ENCODE results near the gene NPAS3.

Gene NPAS3

DNA sequence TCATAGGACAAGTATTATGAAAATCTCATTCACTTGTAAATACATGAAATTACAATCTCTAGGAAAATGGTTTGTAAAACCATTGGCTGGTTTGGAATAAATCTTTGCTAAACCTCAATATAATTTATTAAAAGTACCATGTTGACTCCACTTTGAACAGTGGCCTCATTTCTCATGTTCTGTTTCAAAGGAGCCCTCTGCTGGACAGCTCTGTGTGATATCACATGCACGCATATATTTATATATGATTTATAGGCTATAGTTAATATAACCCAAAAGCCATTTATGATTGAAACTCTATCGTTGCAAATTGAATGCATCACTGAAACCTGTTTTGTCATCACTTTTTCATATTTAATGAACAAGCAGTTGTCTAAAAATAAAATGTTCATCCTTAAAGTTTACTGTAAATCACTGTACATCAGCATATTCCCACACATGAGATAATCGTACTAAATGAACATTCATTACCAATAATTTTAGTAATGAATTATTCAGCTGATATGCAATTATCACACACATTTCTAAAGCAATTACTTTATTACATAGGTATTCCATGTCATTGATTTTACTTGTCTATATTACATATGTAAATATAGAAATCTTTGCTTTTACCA is 493.8 kb downstream of the NPAS3 start:
- DNase-seq (ENCODE audit: low read depth, low spot score), result peak; percentile 65

DNA sequence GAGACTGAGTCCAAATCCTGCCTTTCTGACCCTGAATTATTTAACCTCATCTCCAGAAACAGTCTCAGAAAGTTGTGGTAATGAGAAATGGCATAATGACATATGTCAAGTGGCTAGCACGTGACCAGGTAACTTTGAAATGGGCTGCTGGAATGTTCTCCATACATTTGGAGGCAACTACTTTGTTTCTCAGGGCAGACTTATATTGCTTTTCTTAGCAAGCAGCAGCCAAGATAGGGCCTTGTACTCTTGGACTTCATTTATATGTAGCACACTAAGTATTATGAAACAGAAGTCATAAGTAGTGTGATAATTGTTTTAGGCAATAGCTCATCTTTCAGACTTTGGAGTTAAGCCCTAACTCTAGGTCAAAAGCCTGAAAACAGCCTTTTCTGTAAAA is 494.7 kb downstream of the NPAS3 start:
- DNase-seq (ENCODE audit: low read depth, low spot score), result no peak

DNA sequence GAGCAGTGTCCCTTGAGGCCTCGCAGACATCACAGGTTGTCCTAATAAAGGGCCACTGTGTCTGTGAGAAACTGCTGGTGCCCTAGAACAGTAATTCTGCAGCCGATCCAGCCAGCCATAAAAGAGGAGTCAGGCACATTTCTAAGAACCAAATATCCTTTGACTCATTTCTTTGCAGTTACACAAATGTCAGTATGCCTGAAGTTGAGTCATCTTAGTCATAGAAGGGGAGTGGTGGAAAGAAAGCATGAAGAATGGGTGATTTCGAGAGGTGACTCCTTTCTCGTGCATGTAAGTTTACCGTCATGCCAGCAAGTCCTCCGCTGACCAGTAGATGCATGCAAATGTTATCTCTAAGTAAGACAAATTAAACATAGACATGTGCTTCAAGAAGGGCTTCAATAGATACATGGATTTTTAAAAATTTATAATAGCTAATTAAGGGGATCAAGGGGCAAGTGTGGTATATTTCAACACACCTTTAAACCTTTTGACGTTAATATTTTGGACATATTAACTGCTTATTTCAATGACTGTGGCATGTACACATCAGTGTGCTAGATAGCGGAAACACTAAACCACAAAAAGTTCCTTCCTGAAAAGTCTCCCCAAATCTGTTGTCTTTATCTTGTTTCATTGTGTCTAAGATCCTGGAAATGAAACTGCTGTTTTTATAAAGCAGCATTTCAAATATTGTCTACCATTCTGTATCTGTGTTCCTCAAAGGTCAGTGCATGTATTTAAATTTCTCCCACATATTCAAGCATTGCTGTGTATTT is 497.4 kb downstream of the NPAS3 start:
- DNase-seq (ENCODE audit: low read depth, low spot score), result peak; percentile 82

DNA sequence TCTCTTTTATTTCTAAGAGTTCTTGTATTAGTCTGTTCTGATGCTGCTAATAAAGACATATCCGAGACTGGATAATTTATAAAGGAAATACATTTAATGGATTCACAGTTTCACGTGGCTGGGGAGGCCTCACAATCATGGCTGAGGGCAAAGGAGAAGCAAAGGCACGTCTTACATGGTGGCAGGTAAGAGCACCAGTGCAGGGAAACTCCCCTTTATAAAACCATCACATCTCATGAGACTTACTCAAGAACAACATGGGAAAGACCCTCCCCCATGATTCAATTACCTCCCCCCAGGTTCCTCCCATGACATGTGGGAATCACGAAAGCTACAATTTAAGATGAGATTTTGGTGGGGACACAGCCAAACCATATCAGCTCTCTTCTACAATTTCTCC is 503.0 kb downstream of the NPAS3 start:
- no peak for DNase-seq (ENCODE audit: low read depth, low spot score)

DNA sequence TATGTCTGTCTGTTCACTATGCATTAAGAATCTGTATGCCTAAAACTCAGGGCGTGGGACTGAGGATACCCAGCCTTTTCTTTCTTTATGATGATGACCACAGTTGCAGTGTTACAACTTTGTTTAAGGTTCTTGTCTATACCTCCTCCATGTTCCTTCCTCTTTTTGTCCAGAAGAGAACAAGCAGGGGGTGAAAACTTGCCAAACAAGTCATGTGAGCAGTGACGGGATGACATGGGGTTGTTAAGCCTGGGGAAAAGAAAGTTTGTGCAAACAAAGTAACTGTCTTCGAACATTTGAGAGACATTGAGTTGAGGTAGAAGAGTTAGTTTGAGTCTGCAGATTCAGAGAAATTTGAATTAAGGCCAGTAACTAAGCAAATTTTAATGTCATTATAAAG is 505.5 kb downstream of the NPAS3 start:
- DNase-seq (ENCODE audit: low read depth, low spot score), result no peak

DNA sequence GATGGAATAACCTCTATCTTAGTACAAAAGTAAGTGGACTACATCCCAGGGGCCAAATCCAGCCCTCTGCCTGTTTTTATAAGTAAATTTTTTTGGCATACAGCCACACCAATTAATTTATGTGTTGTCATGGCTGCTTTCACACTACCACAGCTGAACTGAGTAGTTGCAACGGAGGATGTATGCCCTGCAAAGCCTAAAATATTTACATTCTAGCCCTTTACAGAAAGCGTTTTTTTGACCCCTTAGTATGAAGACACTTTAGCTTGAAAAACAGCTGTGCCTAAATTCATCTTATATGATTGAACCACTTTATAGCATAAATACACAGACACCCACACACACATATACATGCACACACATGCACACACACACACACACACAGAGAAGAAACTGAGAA is 510.6 kb downstream of the NPAS3 start:
- no peak for DNase-seq (ENCODE audit: low read depth, low spot score)

DNA sequence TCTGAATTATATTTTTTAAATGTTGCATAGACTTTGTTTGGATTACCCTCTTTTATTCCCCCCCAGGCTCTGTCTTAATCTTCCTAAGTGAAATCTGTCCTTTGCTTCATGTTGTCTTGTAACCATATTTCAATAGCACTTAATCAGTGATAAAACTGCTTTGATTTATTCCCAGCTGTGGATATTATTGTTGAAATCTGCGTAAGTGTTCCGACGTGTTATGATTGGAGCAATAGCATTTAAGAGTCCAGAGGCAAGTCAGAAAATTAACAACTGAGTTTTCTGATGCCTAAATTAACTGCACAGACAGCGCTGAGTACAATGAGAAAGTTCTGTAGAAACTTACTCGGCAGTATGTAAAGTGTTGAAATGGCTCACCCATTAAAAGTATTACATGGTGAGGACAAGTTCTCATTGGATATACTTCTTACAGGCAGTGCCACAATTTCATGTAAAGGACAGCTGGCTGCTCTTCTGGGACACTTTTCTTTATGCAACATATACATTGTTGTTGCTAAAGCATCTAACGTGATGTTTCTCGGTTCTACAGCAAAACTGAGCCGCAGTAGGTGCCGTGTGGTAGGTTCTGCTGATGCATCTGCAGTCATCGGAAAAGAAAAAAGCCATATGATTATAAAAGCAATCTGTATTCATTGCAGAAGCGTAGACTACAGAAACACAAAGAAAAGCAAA is 511.2 kb downstream of the NPAS3 start:
- DNase-seq (ENCODE audit: low read depth, low spot score), result no peak

DNA sequence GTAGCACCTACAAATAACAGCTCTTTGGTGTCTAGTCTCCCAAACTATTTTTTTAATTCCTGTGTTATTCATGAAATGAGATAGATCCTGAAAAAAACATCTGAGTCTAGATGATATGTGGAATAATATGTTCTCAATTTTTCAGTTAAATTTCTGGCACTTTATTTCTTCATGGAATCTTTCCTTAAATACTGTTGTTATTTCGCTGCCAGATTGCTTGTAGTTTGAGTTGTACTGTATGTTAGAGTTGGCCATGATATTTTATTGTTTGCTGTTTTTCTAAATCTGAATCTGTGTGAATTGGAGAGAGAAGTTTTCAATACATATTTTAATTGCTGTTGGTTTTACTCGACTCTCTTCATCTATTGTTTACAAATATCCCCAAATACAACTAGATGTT is 511.7 kb downstream of the NPAS3 start:
- no peak for DNase-seq (ENCODE audit: low read depth, low spot score)

DNA sequence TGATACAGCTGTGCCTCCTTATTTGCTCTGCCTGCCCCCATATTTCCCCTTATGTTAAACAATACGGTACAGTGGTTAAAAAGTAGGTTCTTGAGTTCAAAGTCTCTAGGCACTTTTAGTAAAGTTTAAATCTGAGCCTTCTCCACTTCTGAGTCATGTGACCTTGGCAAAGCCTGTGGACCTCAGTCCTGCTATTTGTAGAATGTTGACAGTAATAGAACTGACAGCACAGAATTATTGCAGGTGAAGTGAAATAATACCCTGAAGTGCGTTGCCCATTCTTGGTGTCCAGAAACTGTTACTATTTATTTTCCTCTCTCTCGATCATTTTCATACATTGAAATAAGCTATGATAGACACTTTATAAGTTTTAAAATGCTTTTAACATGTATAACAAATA is 512.5 kb downstream of the NPAS3 start:
- DNase-seq (ENCODE audit: low read depth, low spot score), result peak; percentile 16

DNA sequence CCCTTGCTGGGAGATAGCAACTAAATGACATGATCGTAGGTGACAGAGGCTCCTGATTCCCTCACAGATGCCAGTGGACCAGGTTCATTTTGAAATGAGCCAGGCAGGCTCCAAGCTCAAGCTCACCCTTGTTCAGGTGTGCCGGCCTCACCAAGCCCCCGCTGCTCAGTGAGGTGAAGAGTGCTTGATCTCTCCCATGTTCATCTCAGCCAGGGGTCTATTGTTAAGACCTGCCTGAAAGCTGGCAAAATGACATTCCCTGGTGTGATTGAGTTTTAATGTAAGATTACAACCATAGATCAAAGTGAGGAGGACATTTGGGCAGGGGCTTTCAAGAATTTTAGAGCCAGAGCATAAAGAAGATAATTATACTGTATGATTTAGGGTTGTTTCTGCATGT is 514.3 kb downstream of the NPAS3 start:
- no peak for DNase-seq (ENCODE audit: low read depth, low spot score)

DNA sequence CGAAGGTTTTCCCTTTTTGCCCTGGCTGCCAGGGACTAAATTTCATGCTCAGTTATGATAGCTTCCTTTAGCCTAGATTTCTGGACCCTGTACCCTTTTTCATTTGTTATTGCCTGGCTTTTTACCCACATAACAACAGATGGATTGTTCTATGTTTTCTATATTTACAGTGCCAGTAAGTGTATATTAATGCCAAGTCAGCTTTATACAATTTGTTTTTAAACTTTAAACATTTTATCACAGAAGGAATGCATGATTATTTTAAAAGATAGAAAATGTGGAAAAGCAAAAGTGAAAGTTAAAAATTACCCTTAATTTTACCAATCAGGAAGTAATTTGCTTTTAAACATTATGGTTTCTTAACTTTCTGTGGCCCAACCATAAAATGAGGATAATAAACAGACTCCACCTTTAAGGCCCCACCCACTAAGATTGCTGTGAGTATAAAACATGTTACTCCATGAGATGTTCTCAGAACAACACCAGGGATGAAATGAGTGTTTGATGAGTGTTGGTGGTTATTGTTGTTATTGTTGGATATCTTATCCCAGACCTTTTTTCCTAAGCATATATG is 515.4 kb downstream of the NPAS3 start:
- no peak for DNase-seq (ENCODE audit: low read depth, low spot score)

DNA sequence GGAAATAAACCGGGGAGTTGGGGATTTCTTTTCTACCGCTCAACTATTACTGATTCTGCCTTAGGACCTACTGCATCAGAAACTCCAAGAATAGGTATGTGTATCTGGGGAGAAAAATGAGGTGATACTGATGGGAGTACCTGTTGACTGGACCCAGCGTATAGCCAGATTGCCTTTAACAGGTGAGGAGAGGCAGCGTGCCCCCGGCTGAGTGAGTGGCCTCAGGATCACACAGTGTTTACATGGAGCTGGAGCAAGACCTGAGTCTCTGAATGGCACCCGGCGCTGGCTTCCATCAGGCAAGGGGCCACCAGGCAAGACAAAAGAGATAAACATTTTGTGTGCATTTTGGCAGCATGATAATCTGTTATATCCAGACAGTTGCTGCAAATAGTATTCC is 516.0 kb downstream of the NPAS3 start:
- no peak for DNase-seq (ENCODE audit: low read depth, low spot score)

DNA sequence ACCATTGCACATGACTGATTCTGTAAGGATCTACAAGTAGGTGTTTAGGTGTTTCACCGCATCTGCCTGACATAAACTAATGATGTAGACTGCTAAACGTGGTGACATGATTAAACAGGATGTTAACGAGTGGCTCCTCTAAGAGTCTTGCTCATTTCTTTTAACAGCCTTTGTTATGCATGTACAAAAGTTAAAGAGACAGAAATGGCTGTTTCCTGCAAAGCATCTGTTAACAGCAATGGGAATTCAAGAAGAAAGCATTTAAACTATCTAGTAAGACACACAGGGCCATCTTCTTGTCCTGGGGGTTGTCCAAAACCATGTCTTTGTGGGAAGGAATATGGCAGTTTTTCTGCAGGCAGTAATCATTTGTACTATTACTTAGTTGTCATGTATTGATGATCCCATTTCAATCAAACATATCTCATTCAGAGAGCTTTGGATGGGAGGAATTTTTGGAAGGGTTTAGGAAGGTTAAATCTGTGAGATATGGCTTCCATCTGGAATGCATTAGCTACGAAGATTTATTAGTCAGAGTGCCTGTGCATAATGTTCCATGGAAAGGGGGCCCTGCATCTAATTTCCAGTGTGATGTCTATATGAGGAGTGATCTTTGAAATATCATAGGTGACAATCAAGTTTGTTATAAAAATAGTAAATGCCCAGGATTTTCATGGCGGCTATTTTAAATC is 517.1 kb downstream of the NPAS3 start:
- DNase-seq (ENCODE audit: low read depth, low spot score), result no peak

DNA sequence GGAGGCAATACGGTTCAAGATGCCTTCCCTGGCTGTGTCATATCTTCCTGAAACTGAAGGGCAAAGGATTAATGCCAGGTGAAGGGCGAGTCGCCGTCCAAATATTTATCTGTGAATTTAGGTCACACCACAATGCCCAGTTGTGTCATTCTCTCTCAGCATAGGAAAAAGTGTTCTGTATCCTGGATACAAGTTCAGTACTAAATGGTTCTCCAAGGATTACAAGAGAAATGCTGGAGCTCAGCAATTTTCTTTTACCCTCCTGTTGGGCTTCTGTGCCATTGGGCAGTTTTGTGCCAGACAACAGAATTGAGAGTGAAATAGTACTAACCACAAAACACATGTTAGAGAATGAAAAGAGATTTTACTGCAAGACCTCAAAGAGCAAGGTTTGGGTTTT is 518.3 kb downstream of the NPAS3 start:
- peak; percentile 20 for DNase-seq (ENCODE audit: low read depth, low spot score)

DNA sequence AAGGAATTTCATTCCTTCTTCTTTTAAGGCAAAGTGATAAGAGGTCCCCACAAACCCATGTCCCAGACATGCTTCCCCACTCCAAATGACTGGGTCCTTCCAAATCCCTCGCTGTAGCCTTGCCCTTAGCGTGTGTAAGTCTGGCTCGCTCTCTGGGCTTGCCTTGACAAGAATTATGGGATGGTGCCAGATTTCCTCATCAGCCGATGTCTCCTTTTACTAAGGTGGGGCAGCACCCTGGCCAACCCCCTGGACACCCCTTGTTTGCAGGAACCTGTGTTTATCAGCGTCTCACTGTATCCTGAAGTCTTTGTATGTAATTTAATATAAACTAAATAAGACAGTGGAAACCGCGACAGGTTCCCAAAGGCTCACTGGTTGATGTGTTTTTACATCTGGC is 518.9 kb downstream of the NPAS3 start:
- DNase-seq (ENCODE audit: low read depth, low spot score), result no peak

DNA sequence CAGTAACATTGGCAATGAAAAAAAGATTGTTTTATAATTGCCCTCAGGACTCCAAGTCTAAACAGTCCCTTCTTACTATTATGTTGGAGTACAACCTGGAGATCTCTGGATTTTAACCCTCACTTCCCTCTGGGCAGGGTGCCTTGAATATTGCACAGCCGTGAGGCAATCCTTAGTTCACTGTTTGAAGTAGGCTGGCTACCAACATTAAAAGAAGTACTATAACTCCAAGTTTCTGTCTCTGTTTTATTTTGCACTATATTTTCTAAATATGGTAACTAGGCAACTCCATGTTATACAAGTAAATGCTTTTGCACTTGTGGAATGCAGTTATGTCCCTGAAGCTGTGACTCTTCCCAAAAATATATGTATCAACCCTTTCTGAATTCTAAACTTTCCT is 521.5 kb downstream of the NPAS3 start:
- no peak for DNase-seq (ENCODE audit: low read depth, low spot score)

DNA sequence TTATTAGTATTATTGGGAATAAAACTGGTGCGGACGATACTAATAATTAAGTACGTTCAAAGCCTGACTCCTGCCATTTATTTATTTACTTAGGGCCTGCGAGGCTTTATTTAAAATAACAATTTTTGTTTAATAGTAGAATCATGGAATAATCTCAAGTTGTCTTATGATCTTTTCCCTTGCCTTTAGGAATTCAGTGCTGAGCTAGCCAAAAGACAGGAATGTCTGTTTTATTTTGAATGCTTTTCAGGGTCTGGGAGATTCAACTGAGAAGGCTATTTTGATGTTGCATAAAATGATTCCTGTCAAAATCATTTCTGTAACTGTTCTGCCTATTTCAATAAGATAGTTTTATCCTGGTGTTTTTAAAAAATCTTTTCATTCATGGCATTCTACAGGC is 522.4 kb downstream of the NPAS3 start:
- no peak for DNase-seq (ENCODE audit: low read depth, low spot score)

DNA sequence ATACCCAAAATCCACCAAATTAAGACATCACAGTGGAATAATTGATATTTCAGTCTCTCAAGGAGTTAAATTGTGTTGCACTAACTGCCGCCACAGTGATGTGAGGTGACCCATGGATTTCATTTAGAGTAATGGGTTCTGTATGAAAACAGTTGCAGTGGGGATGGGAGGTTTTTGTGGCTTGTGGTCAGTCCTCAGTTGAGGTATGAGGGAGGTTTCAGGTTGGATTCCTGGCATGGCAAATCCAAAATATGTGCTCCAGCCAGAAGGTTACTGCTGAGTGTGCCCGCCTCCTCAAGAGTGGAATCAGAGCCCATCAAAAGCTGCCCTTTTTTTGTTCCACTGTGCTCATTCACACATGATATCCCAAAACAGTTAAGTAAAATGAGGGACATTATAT is 525.1 kb downstream of the NPAS3 start:
- DNase-seq (ENCODE audit: low read depth, low spot score), result peak; percentile 83

DNA sequence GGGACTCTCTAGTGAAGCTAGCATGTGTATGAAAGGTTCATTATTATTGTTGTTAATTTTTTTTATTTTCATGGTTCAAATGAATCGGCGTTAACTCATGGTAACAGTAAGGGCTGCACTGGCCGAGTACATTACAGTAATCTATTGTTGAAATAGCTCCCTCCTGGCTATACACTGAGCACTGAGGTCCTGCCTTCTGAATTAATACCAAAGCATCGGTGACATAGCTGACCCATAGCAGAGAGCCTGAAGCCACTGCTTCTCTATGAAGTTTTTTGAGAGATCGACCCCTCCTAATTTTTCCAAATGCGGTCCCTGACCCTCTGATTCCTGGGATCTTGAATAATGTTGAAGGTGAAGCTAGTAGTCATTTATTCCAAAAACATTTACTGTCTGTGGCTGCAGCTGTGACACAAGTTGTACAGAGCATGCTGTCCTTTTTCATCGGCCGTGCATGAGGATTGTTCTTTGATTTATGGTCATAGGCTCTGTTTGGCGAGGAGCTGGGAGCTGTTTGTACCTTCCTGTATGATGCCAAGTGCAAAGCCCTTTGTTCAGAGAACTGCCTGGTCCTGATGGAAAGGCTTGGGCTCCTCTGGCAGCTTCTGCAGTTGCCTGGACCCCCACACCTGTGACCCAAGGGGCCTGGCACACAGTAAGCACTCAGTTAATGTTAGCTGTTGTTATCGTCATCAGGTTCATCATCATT is 525.7 kb downstream of the NPAS3 start:
- DNase-seq (ENCODE audit: low read depth, low spot score), result no peak

DNA sequence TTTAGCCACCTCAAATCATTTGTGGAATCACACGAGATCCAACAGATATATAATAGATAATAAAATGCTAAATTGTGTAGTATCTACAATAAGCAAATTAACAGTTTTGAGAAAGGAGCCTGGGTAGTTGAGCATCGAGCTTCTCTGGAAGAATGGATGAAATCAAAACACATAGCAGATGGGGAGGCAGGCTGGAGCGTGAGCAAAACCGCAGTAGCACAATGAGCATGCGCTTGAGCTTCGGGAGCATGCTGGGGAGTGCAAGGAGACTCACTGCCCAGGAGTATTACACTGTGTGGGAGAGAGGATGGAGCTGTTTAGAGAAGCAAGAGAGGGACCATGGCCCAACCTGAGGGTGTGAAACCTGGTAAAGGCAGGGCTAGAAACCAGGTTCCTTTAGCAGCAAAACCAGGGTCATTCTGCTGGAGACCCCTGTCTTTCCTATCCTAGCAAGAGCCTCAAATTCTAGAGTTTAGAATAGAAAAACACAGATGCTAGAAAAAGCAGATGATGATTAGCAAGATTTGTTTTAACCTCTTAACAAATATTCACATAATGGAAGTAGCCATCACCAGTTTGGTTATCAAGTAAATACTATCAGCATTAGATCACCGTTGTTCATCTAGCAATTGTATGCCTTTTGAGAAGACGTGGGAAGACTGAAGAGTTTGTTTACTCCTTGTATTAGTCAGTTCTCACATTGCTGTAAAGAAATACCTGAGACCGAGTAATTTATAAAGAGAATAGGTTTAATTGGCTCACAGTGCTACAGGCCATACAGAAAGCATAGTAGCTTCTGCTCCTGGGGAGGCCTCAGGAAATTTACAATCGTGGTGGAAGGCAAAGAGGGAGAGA is 527.4 kb downstream of the NPAS3 start:
- DNase-seq (ENCODE audit: low read depth, low spot score), result peak; percentile 39
